HG03469 (cell line): ENCODE data around the gene ME1.
A peak's percentile ranks its signal among the peaks of the same experiment; 100 is the strongest.
"Not testable (repeated sequence)": the region's sequence is repeated elsewhere in the genome, so short reads cannot be mapped to it uniquely, and the experiment has no call there.

Experiments
- ATAC-seq: cut with Tn5 transposase; IDR thresholded peaks from one replicate; pipeline ENCODE4 v1.9.1; 2021; ENCODE audit warnings: mild to moderate bottlenecking, moderate library complexity, moderate number of reproducible peaks; ENCODE audit not compliant: unreplicated experiment

The ME1 gene

GRCh38 chr6:83432636-83433035 is 1.8 kb upstream of the ME1 start:
- ATAC-seq, result no peak

DNA sequence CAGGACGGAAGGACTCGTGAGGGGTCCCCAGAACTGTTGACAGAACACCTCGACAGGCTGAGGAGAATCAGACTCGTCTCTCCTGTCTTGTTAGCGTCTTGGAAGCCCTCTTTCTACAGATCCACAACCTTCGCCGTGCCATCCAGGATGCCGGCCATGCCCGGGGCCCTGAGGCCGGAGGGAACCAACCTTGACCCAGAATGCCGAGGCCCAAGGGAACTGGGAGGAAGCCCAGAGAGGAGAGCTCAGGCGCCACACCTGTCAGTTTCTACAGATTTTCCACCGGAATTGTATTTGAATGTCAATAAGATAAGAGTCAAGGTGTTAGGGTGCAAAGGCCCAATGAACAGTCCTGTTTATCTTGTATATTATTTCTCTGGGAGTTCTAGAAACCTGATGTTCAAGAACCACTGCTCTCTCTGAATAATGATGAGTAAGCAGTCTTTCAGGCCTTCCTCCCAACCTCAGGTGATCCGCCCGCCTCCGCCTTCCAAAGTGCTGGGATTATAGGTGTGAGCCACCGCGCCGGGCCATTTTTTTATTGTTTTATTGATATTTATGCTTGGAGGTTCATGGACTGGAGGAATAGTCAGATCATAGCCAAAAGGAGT is 799 bp upstream of the ME1 start:
- no peak for ATAC-seq

GRCh38 chr6:83429857-83430610 is 817 bp downstream of the ME1 start:
- ATAC-seq, result no peak

DNA sequence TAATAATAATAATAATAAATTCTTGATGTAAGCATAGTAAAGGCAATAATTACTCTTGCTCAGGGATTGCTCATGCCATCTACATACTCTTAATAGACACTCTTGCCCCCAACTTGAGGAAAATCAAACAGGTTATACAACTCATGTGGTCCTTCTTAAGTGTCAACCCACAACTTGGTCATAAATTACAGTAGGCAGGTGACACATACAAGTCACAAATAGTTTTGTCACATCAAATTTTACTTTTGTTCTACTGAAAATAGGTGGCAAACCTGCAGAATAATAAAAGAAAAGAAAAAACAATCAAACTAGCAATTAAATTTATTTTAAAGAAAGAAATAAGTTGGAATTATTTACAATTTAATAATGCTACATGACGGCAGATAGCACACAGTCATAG is 1.6 kb downstream of the ME1 start:
- no peak for ATAC-seq

- no peak for ATAC-seq
These were observed 6.3 kb downstream of the ME1 start for GRCh38 chr6:83424392-83425018.

GRCh38 chr6:83417880-83418663 is 12.8 kb downstream of the ME1 start:
- ATAC-seq, result peak; percentile 59

GRCh38 chr6:83413068-83413467 is 17.8 kb downstream of the ME1 start:
- no peak for ATAC-seq

DNA sequence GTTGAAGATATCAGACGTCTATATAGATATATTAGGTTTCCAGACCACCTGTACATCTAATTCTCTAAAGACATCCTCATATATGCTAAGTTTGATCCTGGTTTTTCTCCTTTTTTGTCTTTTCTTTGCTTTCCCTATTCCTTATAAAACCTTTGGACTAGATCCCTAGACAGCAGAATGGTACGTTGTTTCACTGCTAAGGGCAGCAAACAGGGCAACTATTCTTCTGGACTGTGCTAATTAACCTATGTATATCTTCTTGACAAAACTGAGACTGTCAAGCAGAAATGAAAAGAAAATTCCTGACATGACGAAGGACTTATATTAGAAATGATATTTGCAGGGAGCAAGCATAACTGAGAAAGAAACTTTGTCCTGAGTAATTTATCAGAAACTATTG is 19.1 kb downstream of the ME1 start:
- no peak for ATAC-seq

DNA sequence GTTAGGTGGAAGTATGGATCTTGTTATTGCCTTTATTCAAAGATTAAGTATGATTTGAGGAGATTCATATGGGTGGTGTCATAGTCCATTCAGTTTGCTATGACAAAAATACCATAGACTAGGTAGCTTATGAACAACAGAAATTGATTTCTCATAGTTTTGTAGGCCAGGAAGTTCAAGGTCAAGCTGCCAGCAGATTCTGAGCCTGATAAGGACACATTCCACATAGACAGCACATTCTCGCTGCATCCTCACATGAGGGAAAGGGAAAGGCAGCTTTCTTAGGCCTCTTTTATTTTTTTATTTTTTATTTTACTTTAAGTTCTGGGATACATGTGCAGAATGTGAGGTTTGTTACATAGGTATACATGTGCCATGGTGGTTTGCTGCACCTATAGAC is 27.7 kb downstream of the ME1 start:
- no peak for ATAC-seq

GRCh38 chr6:83389606-83390005 is 41.2 kb downstream of the ME1 start:
- ATAC-seq, result no peak

GRCh38 chr6:83385473-83385872 is 45.4 kb downstream of the ME1 start:
- ATAC-seq, result no peak

DNA sequence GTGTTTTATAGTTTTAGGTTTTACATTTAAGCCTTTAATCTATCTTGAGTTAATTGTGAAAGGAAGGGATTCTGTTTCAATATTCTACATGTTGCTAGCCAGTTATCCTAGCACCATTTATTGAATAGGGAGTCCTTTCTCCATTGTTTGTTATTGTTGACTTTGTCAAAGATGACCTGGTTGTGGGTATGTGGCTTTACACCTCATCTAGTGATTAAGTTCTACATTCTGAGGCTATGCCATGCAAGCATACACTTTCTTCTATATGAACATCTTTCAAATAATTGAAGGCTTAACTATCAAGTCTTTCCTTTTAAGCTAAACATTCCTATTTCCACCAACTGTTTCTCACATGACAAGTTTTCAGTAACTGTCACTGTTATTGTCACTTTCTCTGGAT is 46.1 kb downstream of the ME1 start:
- ATAC-seq, result no peak

DNA sequence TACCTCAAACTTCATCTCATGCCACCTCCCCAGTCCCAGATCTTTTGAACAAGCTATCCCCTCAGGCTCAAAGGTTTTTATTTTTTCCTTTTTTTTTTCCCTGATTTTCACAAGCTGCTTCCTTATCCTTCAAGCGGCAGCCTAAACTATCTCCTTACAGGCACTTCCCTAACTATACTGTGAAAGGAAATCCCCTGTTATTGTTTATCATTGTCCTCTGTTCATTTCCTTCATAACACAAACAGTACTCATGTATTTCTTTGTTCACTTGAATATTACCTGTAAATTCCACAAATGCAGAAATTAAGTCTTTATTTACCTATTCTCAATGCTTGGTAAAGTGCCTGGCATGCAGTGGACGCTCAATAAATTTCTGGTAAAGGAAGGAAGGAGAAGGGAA is 48.9 kb downstream of the ME1 start:
- no peak for ATAC-seq

DNA sequence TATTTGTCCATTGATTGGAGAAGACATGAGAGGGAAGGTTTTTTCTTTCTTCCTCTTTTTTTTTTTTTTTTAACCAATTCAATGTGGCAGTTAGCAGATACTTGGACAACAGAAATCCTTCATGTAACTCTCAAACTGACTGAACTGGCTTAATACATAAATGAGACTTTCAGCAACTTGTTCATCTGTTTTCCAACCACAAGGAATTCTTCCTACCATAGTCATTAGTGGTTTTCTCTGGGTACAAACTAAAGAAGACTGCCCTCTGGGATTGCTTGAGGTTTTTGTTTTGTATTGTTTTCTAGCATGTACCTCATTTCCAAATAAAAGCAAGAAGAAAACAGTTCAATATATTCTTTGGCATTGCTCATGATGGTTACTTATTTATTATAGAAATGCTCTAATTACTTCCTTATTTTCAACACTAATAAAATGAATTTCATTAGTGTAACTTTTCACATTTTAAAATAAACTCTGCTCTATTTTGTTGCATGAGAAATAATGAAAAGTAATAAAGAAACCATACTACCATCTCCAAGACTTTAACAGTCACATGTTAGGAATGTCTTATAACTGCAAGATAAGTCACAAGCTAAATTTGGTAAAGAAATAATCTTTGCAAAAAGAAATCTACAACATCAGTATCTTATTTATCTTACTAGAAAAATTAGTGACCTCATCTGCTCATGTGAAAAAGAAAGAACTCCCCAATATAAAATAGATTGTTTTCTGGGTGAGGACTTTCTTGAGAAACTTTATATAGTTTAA is 52.0 kb downstream of the ME1 start:
- ATAC-seq, result no peak

- ATAC-seq, result no peak
These were observed 59.4 kb downstream of the ME1 start for GRCh38 chr6:83371423-83371822.

GRCh38 chr6:83370567-83370966 is 60.3 kb downstream of the ME1 start:
- no peak for ATAC-seq

GRCh38 chr6:83369692-83370091 is 61.2 kb downstream of the ME1 start:
- no peak for ATAC-seq

DNA sequence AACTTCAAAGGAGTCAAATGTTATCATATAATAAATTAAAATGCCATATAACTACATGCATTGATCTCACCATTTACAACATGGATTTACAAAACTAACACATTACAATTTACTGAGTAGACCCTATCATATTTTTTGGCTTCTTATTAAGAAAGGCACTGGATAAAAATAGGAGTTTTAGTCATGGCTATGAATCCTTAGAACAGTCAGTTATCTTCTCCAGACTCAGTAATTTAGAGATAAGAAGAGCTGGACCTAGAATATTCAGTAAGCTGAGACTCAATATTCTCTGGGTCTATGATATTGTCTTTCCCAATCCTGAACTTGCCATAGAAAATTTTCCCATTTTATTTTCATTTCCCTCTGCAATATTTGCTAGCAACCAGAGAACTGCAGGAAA is 62.3 kb downstream of the ME1 start:
- no peak for ATAC-seq

DNA sequence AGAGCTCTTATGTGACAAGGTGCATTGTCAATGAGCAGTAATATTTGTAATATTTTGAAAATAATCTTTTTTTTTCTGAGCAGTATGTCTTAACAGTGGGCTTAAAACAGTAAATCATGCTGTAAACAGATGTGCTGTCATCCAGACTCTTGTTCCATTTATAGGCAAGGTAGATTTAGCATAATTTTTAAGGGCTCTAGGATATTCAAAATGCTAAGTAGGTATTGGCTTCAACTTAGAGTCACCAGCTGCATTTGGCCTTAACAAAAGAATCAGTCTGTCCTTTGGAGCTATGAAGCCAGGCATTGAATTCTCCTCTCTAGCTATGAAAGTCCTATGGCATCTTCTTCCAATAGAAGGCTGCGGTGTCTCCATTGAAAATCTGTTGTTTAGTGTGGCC is 63.7 kb downstream of the ME1 start:
- ATAC-seq, result no peak

DNA sequence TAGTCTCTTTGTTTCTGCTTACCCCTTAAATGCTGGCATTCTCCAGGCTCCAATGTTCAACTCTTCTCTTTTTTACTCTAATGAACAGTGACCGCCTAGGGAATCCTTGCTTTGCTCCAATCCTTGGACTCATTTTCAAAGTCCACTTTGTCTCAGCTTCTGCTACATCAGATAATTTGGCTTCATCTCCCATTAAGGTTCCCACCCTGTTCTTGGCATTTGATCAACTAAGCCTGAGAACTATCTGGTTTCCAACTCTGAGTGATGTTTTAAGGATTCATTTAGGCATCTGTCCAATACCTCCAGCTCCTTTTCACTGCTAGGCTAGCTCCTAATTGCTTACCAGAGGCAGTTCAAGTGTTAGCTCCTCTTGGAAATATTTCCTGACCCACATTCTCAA is 64.9 kb downstream of the ME1 start:
- ATAC-seq, result no peak

DNA sequence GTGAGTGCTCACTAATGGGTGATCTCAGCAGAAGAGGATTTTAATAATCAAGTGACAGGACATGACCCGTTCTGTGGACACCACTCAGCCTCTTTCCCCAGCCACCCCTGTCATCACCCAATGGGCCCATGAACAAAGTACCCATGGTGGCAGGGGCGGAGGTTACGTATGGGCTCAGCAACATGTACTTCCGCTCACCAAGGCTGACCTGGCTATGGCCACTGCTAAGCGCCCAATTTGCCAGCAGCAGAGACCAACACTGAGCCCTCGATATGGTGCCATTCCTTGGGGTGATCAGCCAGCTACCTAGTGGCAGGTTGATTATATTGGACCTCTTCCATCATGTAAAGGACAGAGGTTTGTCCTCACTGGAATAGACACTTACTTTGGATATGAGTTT is 68.5 kb downstream of the ME1 start:
- not testable (repeated sequence) for ATAC-seq
